ENCODE data around the gene TNFRSF21. TPM values are rescaled to one million over a fixed set of nuclear protein-coding genes. Genes with fewer than 3 reads are reported as not detected.

TNFRSF21 gene
- total and polyA plus RNA-seq, 2 donors from 2014 or later = 40.3 to 45.5 TPM

- no peak for TF ChIP-seq CTCF (IDR thresholded peaks at IDR 0.05; ENCODE audit: borderline replicate concordance, extremely low read depth, insufficient read depth)
- Histone ChIP-seq H3K9me3 (ENCODE audit: control insufficient read depth in 2 of 3, insufficient read depth in 1 of 3, low read length in 3 of 3) (no peaks in the 10 kb centered on the region), H3K4me3 (ENCODE audit: low read length in 3 of 3) (no peak overlapping the region), H3K27me3 (ENCODE audit: control insufficient read depth, insufficient read depth, low read length) (no peaks in the 10 kb centered on the region), H3K36me3 (ENCODE audit: control insufficient read depth in 2 of 3, insufficient read depth in 3 of 3, low read length in 3 of 3) (peaks cover 0 to 11% (median 2%) of the 10 kb centered on the region in 3 donors), H3K27ac (ENCODE audit: low read depth in 2 of 2, low read length in 2 of 2) (no peak overlapping the region), H3K9ac (ENCODE audit: low read length in 3 of 3) (no peak overlapping the region), H3K4me1 (ENCODE audit: control insufficient read depth in 2 of 3, insufficient read depth in 2 of 3, low read depth in 1 of 3, low read length in 3 of 3) (no peaks in the 10 kb centered on the region)
- intact Hi-C loops (cut with DNase I) = no loop called here
- FAIRE-seq = no peak
- peak in 2 of 5 donors; percentile 12 to 37 for DNase-seq
Measured at GRCh38 chr6:47264775-47265184, 44.9 kb downstream of the TNFRSF21 start.

- FAIRE-seq = no peak
- no peak overlapping the region for H3K27ac ChIP-seq (ENCODE audit: low read depth in 2 of 2, low read length in 2 of 2)
- DNase-seq = no peak
- no peaks in the 10 kb centered on the region for H3K27me3 ChIP-seq (ENCODE audit: control insufficient read depth, insufficient read depth, low read length)
- H3K36me3 ChIP-seq (ENCODE audit: control insufficient read depth in 2 of 3, insufficient read depth in 3 of 3, low read length in 3 of 3) = peaks cover 0 to 11% (median 2%) of the 10 kb centered on the region in 3 donors
- no peak overlapping the region for H3K4me3 ChIP-seq (ENCODE audit: low read length in 3 of 3)
- H3K9me3 ChIP-seq (ENCODE audit: control insufficient read depth in 2 of 3, insufficient read depth in 1 of 3, low read length in 3 of 3) = no peaks in the 10 kb centered on the region
- TF ChIP-seq CTCF (IDR thresholded peaks at IDR 0.05; ENCODE audit: borderline replicate concordance, extremely low read depth, insufficient read depth) = no peak
- H3K9ac ChIP-seq (ENCODE audit: low read length in 3 of 3) = no peak overlapping the region
- intact Hi-C loops (cut with DNase I) = no loop called here
- H3K4me1 ChIP-seq (ENCODE audit: control insufficient read depth in 2 of 3, insufficient read depth in 2 of 3, low read depth in 1 of 3, low read length in 3 of 3) = no peaks in the 10 kb centered on the region
Measured at GRCh38 chr6:47263268-47263667, 46.4 kb downstream of the TNFRSF21 start.

GRCh38 chr6:47262231-47262630, 47.5 kb downstream of the TNFRSF21 start:
- Histone ChIP-seq H3K4me3 (ENCODE audit: low read length in 3 of 3) (no peak overlapping the region), H3K9ac (ENCODE audit: low read length in 3 of 3) (no peak overlapping the region), H3K9me3 (ENCODE audit: control insufficient read depth in 2 of 3, insufficient read depth in 1 of 3, low read length in 3 of 3) (no peaks in the 10 kb centered on the region), H3K4me1 (ENCODE audit: control insufficient read depth in 2 of 3, insufficient read depth in 2 of 3, low read depth in 1 of 3, low read length in 3 of 3) (no peaks in the 10 kb centered on the region), H3K27ac (ENCODE audit: low read depth in 2 of 2, low read length in 2 of 2) (no peak overlapping the region), H3K27me3 (ENCODE audit: control insufficient read depth, insufficient read depth, low read length) (no peaks in the 10 kb centered on the region), H3K36me3 (ENCODE audit: control insufficient read depth in 2 of 3, insufficient read depth in 3 of 3, low read length in 3 of 3) (peaks cover 0 to 5% (median 2%) of the 10 kb centered on the region in 3 donors)
- FAIRE-seq (no peak), DNase-seq (no peak)
- intact Hi-C loops (cut with DNase I) = no loop called here
- no peak for TF ChIP-seq CTCF (IDR thresholded peaks at IDR 0.05; ENCODE audit: borderline replicate concordance, extremely low read depth, insufficient read depth)

GRCh38 chr6:47261191-47261590, 48.5 kb downstream of the TNFRSF21 start:
- H3K9ac ChIP-seq (ENCODE audit: low read length in 3 of 3) = no peak overlapping the region
- peaks cover 0 to 5% (median 2%) of the 10 kb centered on the region in 3 donors for H3K36me3 ChIP-seq (ENCODE audit: control insufficient read depth in 2 of 3, insufficient read depth in 3 of 3, low read length in 3 of 3)
- intact Hi-C loops (cut with DNase I) = no loop called here
- H3K27ac ChIP-seq (ENCODE audit: low read depth in 2 of 2, low read length in 2 of 2) = no peak overlapping the region
- no peaks in the 10 kb centered on the region for H3K4me1 ChIP-seq (ENCODE audit: control insufficient read depth in 2 of 3, insufficient read depth in 2 of 3, low read depth in 1 of 3, low read length in 3 of 3)
- H3K27me3 ChIP-seq (ENCODE audit: control insufficient read depth, insufficient read depth, low read length) = no peaks in the 10 kb centered on the region
- TF ChIP-seq CTCF (IDR thresholded peaks at IDR 0.05; ENCODE audit: borderline replicate concordance, extremely low read depth, insufficient read depth) = no peak
- no peaks in the 10 kb centered on the region for H3K9me3 ChIP-seq (ENCODE audit: control insufficient read depth in 2 of 3, insufficient read depth in 1 of 3, low read length in 3 of 3)
- H3K4me3 ChIP-seq (ENCODE audit: low read length in 3 of 3) = no peak overlapping the region
- no peak for FAIRE-seq
- no peak for DNase-seq

Data from kidney (tissue), 14 donors.